Measurements from ENCODE around the gene ZNF280A. TPM values are rescaled to one million over a fixed set of nuclear protein-coding genes. Genes with fewer than 3 reads are reported as not detected.

ZNF280A gene
- polyA plus RNA-seq, 1 donor from 2014 or later = not detected

DNA sequence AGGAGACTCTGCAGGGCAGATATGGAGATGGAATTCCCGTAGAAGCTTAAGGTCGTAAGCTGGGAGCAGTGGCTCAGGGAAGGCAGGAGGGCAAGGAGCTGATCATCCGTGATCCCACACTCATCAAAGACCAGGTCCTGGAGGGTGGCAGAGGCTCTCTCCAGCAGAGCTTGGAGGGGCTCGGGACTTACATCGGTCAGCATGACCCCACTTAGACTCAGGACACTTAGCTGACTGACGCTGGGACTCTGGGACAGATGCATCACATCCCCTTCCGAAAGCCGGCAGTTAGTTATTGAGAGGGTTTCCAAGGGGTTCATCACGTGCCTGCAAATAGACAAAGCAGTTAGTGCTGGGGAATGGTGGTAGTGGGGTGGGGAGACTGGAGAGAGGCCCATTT lies 28.2 kb upstream of the ZNF280A start:
- H3K27ac ChIP-seq (ENCODE audit: low read length) = no peak overlapping the region
- TF ChIP-seq EZH2 (IDR thresholded peaks at IDR 0.05; ENCODE audit: borderline replicate concordance, insufficient read depth, low read length, poor library complexity, severe bottlenecking) (no peak), TAF1 (IDR thresholded peaks at IDR 0.05; ENCODE audit: low read depth) (no peak), RAD21 (conservative IDR thresholded peaks at IDR 0.05) (no peak), SMC3 (conservative IDR thresholded peaks at IDR 0.05; ENCODE audit: poor library complexity) (no peak), EP300 (conservative IDR thresholded peaks at IDR 0.05; ENCODE audit: poor library complexity, severe bottlenecking) (no peak), POLR2AphosphoS5 (IDR thresholded peaks at IDR 0.05) (no peak), CTCF (IDR thresholded peaks at IDR 0.05; ENCODE audit: poor library complexity, severe bottlenecking) (no peak), MXI1 (conservative IDR thresholded peaks at IDR 0.05; ENCODE audit: poor library complexity, severe bottlenecking) (no peak)
- H3K36me3 ChIP-seq (ENCODE audit: insufficient read depth, low read length) = no peaks in the 10 kb centered on the region
- H3K79me2 ChIP-seq (replicated peaks; ENCODE audit: insufficient read depth, low read length) = no peaks in the 10 kb centered on the region
- no peak overlapping the region for H3K4me2 ChIP-seq (ENCODE audit: low read length)
- H2AFZ ChIP-seq (ENCODE audit: low read depth, low read length) = no peak overlapping the region
- no peaks in the 10 kb centered on the region for H3K27me3 ChIP-seq (ENCODE audit: insufficient read depth, low read depth, low read length)
- H4K20me1 ChIP-seq (ENCODE audit: insufficient read depth) = no peaks in the 10 kb centered on the region
- H3K4me3 ChIP-seq (ENCODE audit: low read length) = no peak overlapping the region
- H3K9ac ChIP-seq (ENCODE audit: low read length) = no peak overlapping the region
- H3K9me2 ChIP-seq (ENCODE audit: insufficient read depth, low read length) = no peaks in the 10 kb centered on the region
- H3F3A ChIP-seq (ENCODE audit: insufficient read depth, low read length, poor library complexity, severe bottlenecking) = no peaks in the 10 kb centered on the region
- H3K9me3 ChIP-seq (ENCODE audit: low read length) = no peaks in the 10 kb centered on the region

GRCh38 chr22:22547692-22548300 lies 27.7 kb upstream of the ZNF280A start:
- no peak overlapping the region for H3K9ac ChIP-seq (ENCODE audit: low read length)
- H3F3A ChIP-seq (ENCODE audit: insufficient read depth, low read length, poor library complexity, severe bottlenecking) = no peaks in the 10 kb centered on the region
- no peaks in the 10 kb centered on the region for H3K9me3 ChIP-seq (ENCODE audit: low read length)
- H3K9me2 ChIP-seq (ENCODE audit: insufficient read depth, low read length) = no peaks in the 10 kb centered on the region
- H4K20me1 ChIP-seq (ENCODE audit: insufficient read depth) = no peaks in the 10 kb centered on the region
- no peak overlapping the region for H3K4me2 ChIP-seq (ENCODE audit: low read length)
- H3K4me3 ChIP-seq (ENCODE audit: low read length) = no peak overlapping the region
- no peaks in the 10 kb centered on the region for H3K79me2 ChIP-seq (replicated peaks; ENCODE audit: insufficient read depth, low read length)
- no peaks in the 10 kb centered on the region for H3K27me3 ChIP-seq (ENCODE audit: insufficient read depth, low read depth, low read length)
- H2AFZ ChIP-seq (ENCODE audit: low read depth, low read length) = no peak overlapping the region
- no peaks in the 10 kb centered on the region for H3K36me3 ChIP-seq (ENCODE audit: insufficient read depth, low read length)
- no peak overlapping the region for H3K27ac ChIP-seq (ENCODE audit: low read length)
- no peak for TF ChIP-seq EP300 (conservative IDR thresholded peaks at IDR 0.05; ENCODE audit: poor library complexity, severe bottlenecking)
- no peak for TF ChIP-seq RAD21 (conservative IDR thresholded peaks at IDR 0.05)
- TF ChIP-seq, protein P1, sequence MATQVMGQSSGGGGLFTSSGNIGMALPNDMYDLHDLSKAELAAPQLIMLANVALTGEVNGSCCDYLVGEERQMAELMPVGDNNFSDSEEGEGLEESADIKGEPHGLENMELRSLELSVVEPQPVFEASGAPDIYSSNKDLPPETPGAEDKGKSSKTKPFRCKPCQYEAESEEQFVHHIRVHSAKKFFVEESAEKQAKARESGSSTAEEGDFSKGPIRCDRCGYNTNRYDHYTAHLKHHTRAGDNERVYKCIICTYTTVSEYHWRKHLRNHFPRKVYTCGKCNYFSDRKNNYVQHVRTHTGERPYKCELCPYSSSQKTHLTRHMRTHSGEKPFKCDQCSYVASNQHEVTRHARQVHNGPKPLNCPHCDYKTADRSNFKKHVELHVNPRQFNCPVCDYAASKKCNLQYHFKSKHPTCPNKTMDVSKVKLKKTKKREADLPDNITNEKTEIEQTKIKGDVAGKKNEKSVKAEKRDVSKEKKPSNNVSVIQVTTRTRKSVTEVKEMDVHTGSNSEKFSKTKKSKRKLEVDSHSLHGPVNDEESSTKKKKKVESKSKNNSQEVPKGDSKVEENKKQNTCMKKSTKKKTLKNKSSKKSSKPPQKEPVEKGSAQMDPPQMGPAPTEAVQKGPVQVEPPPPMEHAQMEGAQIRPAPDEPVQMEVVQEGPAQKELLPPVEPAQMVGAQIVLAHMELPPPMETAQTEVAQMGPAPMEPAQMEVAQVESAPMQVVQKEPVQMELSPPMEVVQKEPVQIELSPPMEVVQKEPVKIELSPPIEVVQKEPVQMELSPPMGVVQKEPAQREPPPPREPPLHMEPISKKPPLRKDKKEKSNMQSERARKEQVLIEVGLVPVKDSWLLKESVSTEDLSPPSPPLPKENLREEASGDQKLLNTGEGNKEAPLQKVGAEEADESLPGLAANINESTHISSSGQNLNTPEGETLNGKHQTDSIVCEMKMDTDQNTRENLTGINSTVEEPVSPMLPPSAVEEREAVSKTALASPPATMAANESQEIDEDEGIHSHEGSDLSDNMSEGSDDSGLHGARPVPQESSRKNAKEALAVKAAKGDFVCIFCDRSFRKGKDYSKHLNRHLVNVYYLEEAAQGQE (IDR thresholded peaks at IDR 0.05; ENCODE audit: borderline replicate concordance) = no peak
- TF ChIP-seq POLR2AphosphoS5 (IDR thresholded peaks at IDR 0.05) = no peak
- no peak for TF ChIP-seq SMC3 (conservative IDR thresholded peaks at IDR 0.05; ENCODE audit: poor library complexity)
- no peak for TF ChIP-seq MXI1 (conservative IDR thresholded peaks at IDR 0.05; ENCODE audit: poor library complexity, severe bottlenecking)
- no peak for TF ChIP-seq TAF1 (IDR thresholded peaks at IDR 0.05; ENCODE audit: low read depth)
- no peak for TF ChIP-seq CTCF (IDR thresholded peaks at IDR 0.05; ENCODE audit: poor library complexity, severe bottlenecking)
- TF ChIP-seq EZH2 (IDR thresholded peaks at IDR 0.05; ENCODE audit: borderline replicate concordance, insufficient read depth, low read length, poor library complexity, severe bottlenecking) = no peak
